Stimulated activated CD4-positive, alpha-beta T cell treated with anti-CD3 and anti-CD28 coated beads, Interleukin-15, amount 100 ng/mL, for 24 hours (primary cell): ENCODE measurements around the gene GHSR.

Experiments
- DNase-seq: peaks from one replicate; pipeline ENCODE4 v3.0.0-alpha.2; 2020

Gene GHSR

GRCh38 chr3:172437713-172438112 is 10.5 kb downstream of the GHSR start:
- DNase-seq = no peak

DNA sequence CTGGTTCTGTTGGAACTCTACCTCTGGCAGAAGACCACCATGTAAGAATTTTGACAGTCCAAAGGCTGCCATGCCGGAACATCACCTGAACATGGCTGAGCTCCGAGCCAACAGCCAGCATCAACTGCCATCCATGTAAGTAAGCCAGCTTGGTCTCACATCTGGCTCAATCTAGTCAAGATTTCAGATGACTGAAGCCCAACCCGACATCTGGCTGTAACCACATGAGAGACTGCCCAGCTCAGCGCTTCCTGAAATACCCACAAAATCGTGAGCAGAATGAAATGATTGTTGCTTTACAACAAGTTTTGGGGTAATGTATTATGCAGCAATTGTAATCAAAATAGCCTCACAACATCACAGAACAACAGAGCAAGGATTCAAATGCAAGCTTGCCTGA is 32.9 kb downstream of the GHSR start:
- DNase-seq = no peak

DNA sequence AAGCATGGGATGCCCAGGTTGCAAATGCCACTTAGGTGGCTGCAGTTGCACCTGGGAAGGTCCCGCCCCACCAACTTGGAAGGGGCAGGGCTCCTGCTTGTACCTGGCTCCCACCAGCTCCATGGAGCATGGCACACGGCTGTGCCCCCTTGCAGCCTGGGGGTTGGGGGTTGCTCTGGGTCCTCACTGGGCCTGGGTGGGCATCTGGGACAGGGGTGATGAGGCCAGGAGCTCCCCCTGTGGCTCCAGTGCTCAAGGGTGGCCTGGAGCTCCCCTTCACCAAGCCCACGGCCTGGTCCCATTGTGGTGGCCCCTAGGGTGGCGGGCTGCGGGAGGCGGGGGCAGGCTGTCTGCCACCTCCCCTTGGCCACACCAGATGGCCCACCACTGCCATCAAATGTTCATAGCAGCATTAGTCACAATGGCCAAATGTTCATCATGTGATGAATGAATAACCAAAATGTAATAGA is 36.7 kb downstream of the GHSR start:
- DNase-seq = no peak

- DNase-seq = no peak
Observed at GRCh38 chr3:172410702-172411477, 37.4 kb downstream of the GHSR start.

- DNase-seq = no peak
Observed at GRCh38 chr3:172407872-172408271, 40.4 kb downstream of the GHSR start.

- DNase-seq = no peak
Observed at GRCh38 chr3:172405914-172406313, 42.3 kb downstream of the GHSR start.

GRCh38 chr3:172404237-172404962 is 43.9 kb downstream of the GHSR start:
- DNase-seq = no peak

DNA sequence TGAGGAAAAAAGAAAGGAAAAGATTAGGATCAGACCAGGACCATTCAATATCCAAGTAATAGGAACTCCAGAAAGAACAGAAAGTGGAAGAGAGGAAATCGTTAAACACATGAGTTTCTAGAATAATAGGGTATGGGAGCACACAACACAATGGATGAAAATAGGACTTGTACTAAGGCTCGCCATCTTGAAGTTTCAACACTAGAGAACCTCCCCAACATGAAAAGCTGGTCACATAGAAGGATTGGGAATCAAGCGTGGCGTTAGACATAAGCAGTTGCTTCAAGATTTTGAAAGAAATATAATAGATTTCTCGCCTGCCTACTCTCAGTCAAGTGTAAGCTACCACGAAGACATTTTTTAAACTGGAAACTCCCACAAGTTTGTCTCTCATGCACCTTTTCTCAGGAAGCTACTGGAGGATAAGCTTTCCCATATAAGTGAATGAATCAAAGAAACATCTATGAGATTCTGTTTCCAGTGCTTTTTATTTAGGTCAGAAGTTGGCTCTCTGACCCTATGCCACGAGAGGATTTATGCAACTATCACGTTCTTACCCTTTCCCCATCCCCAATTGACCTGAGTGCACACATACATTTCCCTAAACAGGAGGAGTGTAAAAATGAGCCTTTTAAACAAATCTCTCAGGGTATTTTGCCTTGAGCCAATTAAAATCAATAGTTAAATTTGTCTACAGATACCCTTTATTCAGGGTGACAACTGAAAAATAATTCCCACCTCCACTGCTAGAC is 45.2 kb downstream of the GHSR start:
- DNase-seq = no peak

- no peak for DNase-seq
Observed at GRCh38 chr3:172402090-172402489, 46.2 kb downstream of the GHSR start.

DNA sequence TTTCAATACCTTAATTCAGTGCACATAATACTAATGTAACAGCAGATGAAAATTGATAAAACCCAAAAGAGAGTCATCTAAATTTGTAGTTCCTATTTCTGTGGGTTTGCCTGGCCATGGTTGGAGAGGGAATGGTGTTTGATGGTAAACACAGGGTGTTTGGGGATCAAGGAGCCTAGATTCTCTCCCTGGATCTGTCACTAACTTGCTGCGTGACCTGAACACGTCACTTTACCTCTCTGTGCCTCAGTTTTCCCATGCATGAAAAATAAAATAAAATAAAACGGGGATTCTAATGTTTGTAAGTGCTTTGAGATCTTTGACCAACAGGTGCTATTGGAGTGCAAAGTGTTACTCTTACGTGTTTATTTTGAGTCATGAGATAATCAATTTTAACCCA is 49.8 kb downstream of the GHSR start:
- DNase-seq = no peak

GRCh38 chr3:172397716-172398405 is 50.4 kb downstream of the GHSR start:
- no peak for DNase-seq

GRCh38 chr3:172396400-172396799 is 51.9 kb downstream of the GHSR start:
- no peak for DNase-seq

DNA sequence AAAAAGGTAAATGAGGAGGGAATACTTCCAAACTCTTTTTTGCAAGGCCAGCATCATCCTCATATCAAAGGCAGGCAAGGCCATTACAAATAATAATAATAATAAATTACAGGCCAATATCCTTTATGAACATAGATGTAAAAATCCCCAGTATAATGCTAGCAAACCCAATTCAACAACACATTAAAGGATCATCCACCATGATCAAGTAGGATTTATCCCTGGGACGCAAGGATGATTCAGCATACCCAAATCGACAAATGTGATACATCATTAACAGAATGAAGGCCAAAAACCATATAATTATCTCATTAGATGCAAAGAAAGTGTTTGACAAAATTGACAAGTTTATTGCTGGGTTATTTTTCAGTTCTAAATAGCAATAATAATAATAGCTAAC is 53.6 kb downstream of the GHSR start:
- DNase-seq = no peak
